HCEC 1CT (cell line): Measurements from ENCODE around the gene PIK3R5.

Experiments used
- DNase-seq: peaks from one replicate; pipeline ENCODE4 v3.0.0-alpha.2; 2017

Gene PIK3R5

GRCh38 chr17:8951206-8951605, 14.3 kb downstream of the PIK3R5 start:
- DNase-seq: no peak

- no peak for DNase-seq
Measured at GRCh38 chr17:8949061-8949661, 16.3 kb downstream of the PIK3R5 start.

GRCh38 chr17:8948462-8948861, 17.0 kb downstream of the PIK3R5 start:
- no peak for DNase-seq

GRCh38 chr17:8947201-8947600, 18.3 kb downstream of the PIK3R5 start:
- no peak for DNase-seq

GRCh38 chr17:8946476-8946875, 19.0 kb downstream of the PIK3R5 start:
- no peak for DNase-seq

GRCh38 chr17:8946071-8946470, 19.4 kb downstream of the PIK3R5 start:
- DNase-seq: no peak

GRCh38 chr17:8944748-8945147, 20.8 kb downstream of the PIK3R5 start:
- no peak for DNase-seq

- DNase-seq: no peak
Measured at GRCh38 chr17:8944083-8944482, 21.4 kb downstream of the PIK3R5 start.

- DNase-seq: no peak
Measured at GRCh38 chr17:8941980-8942622, 23.4 kb downstream of the PIK3R5 start.

GRCh38 chr17:8941520-8941919, 24.0 kb downstream of the PIK3R5 start:
- no peak for DNase-seq

GRCh38 chr17:8940866-8941471, 24.5 kb downstream of the PIK3R5 start:
- no peak for DNase-seq

GRCh38 chr17:8939496-8940334, 25.8 kb downstream of the PIK3R5 start:
- DNase-seq: no peak

GRCh38 chr17:8938933-8939332, 26.6 kb downstream of the PIK3R5 start:
- no peak for DNase-seq

GRCh38 chr17:8935191-8935590, 30.3 kb downstream of the PIK3R5 start:
- no peak for DNase-seq

GRCh38 chr17:8934346-8934745, 31.2 kb downstream of the PIK3R5 start:
- DNase-seq: no peak

- no peak for DNase-seq
Measured at GRCh38 chr17:8930649-8931048, 34.9 kb downstream of the PIK3R5 start.

- DNase-seq: no peak
Measured at GRCh38 chr17:8928347-8928746, 37.2 kb downstream of the PIK3R5 start.

- no peak for DNase-seq
Measured at GRCh38 chr17:8927395-8927794, 38.1 kb downstream of the PIK3R5 start.

- no peak for DNase-seq
Measured at GRCh38 chr17:8925808-8926207, 39.7 kb downstream of the PIK3R5 start.

GRCh38 chr17:8925141-8925540, 40.4 kb downstream of the PIK3R5 start:
- no peak for DNase-seq

- DNase-seq: no peak
Measured at GRCh38 chr17:8924595-8924994, 40.9 kb downstream of the PIK3R5 start.

GRCh38 chr17:8923762-8924161, 41.7 kb downstream of the PIK3R5 start:
- no peak for DNase-seq

- no peak for DNase-seq
Measured at GRCh38 chr17:8922928-8923327, 42.6 kb downstream of the PIK3R5 start.

- DNase-seq: peak; percentile 48
Measured at GRCh38 chr17:8922451-8922850, 43.1 kb downstream of the PIK3R5 start.
